Activated CD4-positive, alpha-beta T cell treated with anti-CD3 and anti-CD28 coated beads, Interleukin-2, Interleukin-4, amounts not matched to agents 100 ng/mL and 50 ng/mL, durations not matched to agents 16 hours and 8 hours (primary cell): ENCODE results near the gene NRL.
A peak's percentile ranks its signal among the peaks of the same experiment; 100 is the strongest.

Experiments
- DNase-seq: peaks from one replicate; pipeline ENCODE4 v3.0.0-alpha.2; 2020; ENCODE audit warnings: low spot score

The NRL gene

GRCh38 chr14:24098927-24099813 is 15.6 kb downstream of the NRL start:
- no peak for DNase-seq

DNA sequence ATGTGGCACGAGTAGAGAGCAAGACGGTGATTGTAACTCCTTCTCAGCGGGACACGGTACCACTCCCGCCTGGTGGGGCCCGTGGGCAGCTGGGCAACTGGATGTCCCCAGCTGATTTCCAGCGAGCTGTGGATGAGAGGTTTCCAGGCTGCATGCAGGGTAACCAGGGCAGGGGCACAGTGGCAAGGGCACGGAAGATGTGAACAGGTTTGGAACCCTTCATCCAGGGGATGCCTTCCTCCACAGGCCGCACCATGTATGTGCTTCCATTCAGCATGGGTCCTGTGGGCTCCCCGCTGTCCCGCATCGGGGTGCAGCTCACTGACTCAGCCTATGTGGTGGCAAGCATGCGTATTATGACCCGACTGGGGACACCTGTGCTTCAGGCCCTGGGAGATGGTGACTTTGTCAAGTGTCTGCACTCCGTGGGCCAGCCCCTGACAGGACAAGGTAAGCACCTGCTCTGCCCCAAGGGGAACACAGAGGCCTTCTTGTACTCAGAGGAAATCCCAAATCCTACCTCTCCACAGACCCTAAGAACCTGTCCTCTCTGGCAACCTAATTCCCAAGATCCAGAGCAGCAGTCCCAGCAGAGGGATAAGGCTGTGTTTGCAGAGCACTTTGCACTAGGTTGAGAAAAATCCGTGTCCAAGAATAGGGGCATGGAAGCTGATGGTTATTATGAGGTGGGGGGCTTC is 16.4 kb downstream of the NRL start:
- DNase-seq, result no peak

DNA sequence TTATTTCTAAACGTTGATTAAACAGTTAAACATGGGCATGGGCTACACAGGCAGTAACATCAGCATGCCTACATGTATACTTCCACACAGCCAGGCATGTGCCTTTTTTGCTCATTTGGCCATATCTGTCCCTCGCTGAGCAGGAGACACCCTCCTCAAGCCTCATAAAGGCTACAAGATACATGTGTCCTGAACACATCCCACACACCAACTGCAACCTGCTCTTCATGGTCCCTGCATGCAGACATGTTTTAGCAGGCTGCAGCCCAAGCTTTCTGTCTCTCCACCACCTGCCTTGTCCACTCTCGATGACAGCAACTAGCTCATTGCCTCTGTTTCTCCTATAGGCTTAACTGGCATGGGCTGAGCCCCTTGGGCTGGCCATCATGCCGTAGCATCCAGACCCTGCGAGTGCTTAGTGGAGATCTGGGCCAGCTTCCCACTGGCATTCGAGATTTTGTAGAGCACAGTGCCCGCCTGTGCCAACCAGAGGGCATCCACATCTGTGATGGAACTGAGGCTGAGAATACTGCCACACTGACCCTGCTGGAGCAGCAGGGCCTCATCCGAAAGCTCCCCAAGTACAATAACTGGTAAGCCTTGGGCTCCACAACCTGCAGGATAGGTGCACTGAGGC is 18.1 kb downstream of the NRL start:
- no peak for DNase-seq

DNA sequence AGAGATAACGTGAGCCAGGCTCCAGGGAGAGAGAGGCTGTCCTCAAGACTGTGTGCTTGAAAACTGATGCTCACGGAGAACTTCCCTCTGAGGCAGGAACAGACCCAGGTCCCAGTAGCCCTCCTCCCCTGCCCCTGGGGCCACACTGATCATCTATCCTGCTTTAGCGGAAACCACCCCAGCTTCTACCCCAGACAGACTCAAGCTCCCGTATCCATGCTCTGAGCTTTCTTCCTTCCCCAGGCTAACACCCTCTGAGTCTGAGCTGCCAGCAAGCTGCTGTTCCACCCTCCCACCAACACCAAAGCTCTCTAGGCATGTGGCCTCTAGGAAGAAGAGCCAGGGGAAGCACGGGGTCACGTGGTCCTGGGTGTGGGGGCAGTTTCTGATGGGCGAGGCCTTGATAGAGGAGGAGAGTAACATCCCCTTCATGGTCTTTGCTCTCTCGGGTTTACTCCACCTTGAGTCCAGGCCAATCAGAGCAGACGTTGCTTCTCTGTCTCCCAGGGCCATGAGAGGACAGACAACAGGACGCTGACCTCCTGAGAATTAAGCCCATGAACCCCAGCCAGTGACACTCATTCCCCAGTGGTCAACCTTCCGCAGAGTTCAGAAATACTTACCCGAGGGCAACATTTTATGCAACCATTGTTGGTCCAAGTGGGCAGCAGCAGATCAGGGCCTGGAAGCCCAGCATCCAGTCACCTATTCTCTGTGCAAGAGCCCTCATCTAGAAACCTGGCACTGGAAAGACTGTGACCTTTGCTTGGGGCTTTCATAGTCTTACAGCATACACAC is 19.3 kb downstream of the NRL start:
- DNase-seq, result peak; percentile 73

GRCh38 chr14:24094841-24095270 is 19.9 kb downstream of the NRL start:
- DNase-seq, result peak; percentile 4

GRCh38 chr14:24093901-24094840 is 20.6 kb downstream of the NRL start, which contains the start of gene PCK2:
TSS of gene PCK2 (plus strand) at chr14:24094311. CDS start at chr14:24094406, 95 bp downstream.
- peak; percentile 92 for DNase-seq

GRCh38 chr14:24093207-24093900 is 21.4 kb downstream of the NRL start:
- DNase-seq, result no peak

DNA sequence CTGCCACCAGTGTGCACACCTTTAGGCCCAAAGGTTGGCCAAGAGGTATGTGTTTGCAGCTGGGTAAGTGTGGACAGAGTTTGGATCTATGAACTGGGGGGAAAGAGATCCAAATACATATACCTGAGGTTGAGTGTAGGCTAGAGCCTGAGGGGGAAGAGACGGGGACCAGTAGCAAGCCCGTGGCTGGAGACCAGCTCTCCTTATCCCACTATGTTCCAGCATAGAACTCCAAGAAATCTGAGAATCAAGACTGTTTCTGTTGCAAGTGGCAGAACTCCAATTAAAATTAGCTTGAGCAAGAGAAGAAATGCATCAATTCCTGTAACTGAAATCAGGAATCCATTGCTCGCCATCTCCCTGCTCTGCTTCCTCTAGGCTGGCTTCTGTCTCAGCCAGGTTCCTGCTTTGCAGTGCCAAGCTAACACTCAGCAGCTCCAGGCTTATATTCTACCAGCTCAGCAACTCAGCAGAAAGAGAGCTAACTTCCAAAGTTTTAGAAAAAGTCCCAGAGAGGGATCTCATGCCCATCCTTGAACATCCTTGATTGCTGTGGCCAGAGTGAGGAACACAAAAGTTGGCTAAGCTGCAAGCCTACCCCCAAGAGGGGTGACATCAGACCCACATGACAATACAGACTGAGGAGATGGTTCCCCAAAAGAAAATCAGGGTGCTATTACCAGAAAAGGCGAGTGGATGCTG is 22.1 kb downstream of the NRL start:
- no peak for DNase-seq

DNA sequence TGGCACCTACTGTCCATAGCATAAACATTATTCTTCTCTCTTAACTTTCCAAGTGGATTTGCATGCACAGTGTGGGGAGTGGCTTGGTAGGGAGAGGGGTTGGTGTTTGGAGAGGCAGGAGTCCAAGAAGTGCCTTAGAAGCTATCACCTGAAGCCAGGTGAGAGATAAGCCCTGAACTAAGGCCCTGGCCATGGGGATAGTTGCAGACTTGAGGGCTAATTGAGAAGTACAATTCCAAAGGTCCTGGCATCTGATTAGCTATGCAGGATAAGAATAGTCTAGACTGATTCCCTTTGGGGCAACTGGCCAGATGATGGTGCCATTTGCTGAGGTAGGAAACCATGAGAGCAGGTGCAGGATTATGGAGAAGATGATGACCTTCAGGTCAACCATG is 22.6 kb downstream of the NRL start:
- DNase-seq, result no peak

DNA sequence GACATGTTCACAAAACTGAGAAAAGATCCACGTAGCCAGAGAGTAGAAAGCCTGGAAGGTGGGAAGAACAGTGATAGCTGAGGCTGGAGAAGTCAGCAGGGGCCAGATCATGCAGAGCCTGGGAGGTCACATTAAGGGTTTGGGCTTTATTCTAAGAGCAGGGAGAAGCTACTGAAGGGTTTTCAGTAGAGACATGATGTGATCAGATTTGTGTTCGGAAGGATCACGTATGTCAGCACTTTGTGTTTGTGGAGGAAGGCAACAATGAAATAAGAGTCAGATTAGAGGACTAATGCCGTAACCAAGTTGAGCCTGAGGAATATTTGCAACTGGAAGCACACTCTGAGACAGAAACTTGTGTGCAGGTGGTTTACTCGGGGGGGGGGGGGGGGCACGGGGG is 24.9 kb downstream of the NRL start:
- DNase-seq, result no peak

DNA sequence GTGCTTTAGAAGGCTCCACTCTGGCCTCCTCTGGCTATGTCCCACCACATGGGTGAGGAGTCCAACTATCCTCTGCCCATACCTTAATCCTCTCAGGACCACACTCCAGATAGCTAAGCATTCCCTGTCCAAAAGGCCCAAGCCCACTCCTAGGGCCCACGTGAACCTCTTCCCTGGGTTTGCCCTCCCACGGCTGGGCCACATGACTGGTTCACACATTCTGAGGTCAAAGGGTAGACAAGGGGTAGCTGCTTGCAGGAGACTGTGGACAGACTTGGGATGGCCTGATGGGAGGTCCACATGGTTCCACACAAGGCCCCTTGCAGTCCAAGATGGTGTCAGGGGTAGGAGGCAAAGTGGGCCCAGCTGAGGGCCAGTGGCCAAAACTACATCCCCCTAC is 26.7 kb downstream of the NRL start:
- DNase-seq, result no peak

- DNase-seq, result no peak
Measured at GRCh38 chr14:24087004-24087403, 27.7 kb downstream of the NRL start.

DNA sequence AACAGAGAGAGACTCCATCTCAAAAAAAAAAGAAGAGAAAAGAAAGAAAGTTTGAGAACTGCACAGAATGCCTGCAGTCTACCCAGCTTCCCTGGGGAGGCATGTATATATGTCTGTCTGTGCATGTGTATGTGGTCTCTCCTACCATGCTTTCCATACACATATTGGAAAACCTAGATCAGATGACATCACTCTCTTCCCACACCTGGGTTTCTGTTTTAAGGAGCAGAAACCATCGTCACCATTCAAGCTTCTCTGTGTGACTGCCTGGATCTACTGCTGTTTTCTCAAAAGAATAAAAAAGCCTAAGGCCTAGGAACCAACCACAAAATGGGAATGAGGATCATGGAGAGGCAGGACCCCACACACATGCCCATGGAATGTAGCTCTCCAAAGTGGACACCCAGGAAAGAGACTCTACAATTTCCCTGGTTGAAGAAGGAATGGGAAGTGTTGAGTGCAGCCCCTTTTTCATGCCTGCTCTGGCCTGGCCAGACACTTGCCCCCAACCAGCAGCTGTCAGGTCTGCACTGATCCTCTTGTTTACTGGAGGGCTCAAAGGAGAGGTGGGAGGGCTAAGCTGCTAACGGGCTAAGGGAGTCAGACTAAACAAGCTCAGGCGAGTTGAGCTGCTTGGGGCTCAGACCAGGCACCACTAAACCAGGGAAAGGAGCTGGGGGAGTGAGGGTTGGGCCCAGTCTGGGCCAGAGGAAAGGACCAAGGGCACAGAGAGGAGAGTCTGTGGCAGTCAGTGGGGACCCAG is 28.4 kb downstream of the NRL start:
- DNase-seq, result no peak

DNA sequence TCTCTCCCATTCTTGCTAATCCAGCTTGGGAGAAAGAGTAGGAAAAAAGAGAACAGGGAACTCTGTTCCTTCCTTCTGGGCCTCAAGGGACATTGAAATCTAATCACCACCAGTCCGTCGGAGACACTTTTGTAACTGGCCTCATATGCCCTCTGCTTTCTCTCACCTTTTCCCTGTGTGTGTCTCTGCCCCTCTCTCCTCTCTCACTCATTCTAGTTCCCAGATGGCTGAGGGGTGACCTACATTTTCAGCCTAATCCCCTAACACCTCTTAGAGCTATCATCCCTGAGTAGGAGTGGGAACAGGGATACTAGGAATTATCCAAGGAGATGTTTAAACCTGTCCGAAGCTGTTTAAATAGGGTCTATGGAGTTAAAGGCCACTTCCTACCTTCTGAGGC is 29.5 kb downstream of the NRL start:
- no peak for DNase-seq

- no peak for DNase-seq
Measured at GRCh38 chr14:24084440-24084839, 30.3 kb downstream of the NRL start.

- no peak for DNase-seq
Measured at GRCh38 chr14:24083462-24083861, 31.3 kb downstream of the NRL start.

- DNase-seq, result no peak
Measured at GRCh38 chr14:24082411-24083080, 32.2 kb downstream of the NRL start.

DNA sequence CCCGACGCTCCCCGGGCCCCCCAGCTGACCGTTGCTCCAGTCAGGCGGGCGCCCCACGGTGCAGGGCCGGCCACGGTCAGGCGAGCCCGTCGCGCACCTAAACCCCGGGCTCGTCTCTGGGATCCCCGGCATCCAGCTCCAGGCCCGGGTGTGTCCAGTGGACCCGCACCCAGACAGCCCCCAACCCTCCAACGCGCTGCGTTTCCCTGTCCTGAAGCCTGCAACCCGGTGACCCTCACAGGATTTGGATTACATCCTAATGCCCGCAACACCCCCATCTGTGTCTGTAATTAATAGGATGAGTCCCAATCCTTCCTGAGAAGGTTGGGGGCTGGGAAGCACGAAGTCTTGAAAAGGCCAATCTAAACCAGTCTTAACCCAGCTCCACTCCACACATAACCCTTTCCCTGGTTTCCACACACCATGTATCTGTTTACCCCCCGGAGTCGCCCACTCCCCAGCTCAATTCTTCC is 33.0 kb downstream of the NRL start:
- no peak for DNase-seq
